Measurements from ENCODE around the gene ADAMTS8.

DNA sequence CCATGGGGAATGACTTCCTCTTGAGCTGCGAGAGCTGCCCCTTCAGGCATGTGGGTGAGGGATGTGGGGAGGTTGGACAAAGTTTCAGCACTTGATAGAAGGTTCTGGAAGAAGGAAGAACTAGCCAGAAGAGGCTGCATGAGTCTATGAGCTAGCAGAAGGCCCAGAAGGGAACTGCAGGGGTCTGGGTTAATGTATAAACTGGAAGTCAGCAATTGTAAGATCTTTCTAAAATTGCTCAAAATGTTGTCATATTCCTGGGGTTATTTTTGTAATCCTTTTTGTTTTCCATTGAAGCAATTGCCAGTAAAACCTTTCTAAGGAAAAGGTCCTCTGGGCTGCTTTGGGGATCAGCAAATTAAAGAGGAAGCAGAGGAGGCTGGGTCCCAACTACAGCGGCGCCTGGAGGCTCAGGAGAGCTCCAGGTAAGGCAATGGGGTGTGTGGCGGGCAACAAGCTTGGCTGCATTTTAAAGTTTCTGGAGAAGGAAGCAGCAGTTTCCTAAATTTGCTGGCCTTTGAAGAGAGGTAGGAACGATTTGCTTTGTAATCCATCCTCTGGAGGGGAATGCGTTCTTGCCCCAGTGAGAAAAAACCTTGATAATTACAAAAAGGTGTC is 49.3 kb upstream of the ADAMTS8 start:
- TF ChIP-seq, protein P1, sequence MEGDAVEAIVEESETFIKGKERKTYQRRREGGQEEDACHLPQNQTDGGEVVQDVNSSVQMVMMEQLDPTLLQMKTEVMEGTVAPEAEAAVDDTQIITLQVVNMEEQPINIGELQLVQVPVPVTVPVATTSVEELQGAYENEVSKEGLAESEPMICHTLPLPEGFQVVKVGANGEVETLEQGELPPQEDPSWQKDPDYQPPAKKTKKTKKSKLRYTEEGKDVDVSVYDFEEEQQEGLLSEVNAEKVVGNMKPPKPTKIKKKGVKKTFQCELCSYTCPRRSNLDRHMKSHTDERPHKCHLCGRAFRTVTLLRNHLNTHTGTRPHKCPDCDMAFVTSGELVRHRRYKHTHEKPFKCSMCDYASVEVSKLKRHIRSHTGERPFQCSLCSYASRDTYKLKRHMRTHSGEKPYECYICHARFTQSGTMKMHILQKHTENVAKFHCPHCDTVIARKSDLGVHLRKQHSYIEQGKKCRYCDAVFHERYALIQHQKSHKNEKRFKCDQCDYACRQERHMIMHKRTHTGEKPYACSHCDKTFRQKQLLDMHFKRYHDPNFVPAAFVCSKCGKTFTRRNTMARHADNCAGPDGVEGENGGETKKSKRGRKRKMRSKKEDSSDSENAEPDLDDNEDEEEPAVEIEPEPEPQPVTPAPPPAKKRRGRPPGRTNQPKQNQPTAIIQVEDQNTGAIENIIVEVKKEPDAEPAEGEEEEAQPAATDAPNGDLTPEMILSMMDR (optimal IDR thresholded peaks at IDR 0.05 in 1 of 3, IDR thresholded peaks at IDR 0.05 in 1 of 3, conservative IDR thresholded peaks at IDR 0.05 in 1 of 3; ENCODE audit: extremely low read depth in 1 of 3, insufficient read depth in 2 of 3, low read length in 3 of 3) = no peak
- no peak for TF ChIP-seq EZH2 (IDR thresholded peaks at IDR 0.05; ENCODE audit: low read length)
